Aorta (tissue), 5 donors: ENCODE results near the gene CDON. TPM values are rescaled to one million over a fixed set of nuclear protein-coding genes. Genes with fewer than 3 reads are reported as not detected.

Experiments used
- ATAC-seq: fragments of 200-7000 bp; cut with Tn5 transposase; one replicate; pipeline ENCODE4 v1.9.1; 2022; ENCODE audit warnings: moderate library complexity; ENCODE audit not compliant: low FRiP score
- DNase-seq, 2 donors: peaks; one replicate each; pipeline ENCODE4 v3.0.0-alpha.2; 2020
- H3K27ac ChIP-seq, 2 donors: one replicate each; pipeline ENCODE4 v1.5.1; 2013; ENCODE audit warnings: low read length in 2 of 2, mild to moderate bottlenecking in 2 of 2, moderate library complexity in 2 of 2, control low read depth in 1 of 2, inconsistent platforms in 1 of 2, low read depth in 1 of 2
- H3K27me3 ChIP-seq, 2 donors: one replicate each; pipeline ENCODE4 v1.6.1; 2013; ENCODE audit warnings: control low read depth in 1 of 2, low read length in 1 of 2, mild to moderate bottlenecking in 1 of 2, moderate library complexity in 1 of 2; ENCODE audit not compliant: insufficient read depth in 2 of 2, control insufficient read depth in 1 of 2
- H3K36me3 ChIP-seq, 2 donors: one replicate each; pipeline ENCODE4 v1.6.1; 2013; ENCODE audit warnings: control low read depth in 1 of 2, low read length in 1 of 2, mild to moderate bottlenecking in 1 of 2; ENCODE audit not compliant: insufficient read depth in 2 of 2, control insufficient read depth in 1 of 2
- H3K4me1 ChIP-seq, 2 donors: one replicate each; pipeline ENCODE4 v1.6.1; 2013; ENCODE audit warnings: low read length in 2 of 2, control low read depth in 1 of 2, mild to moderate bottlenecking in 1 of 2, moderate library complexity in 1 of 2; ENCODE audit not compliant: insufficient read depth in 2 of 2, control insufficient read depth in 1 of 2
- H3K4me3 ChIP-seq, 2 donors: one replicate each; pipeline ENCODE4 v1.5.1; 2013; ENCODE audit warnings: low read length in 2 of 2, control low read depth in 1 of 2, mild to moderate bottlenecking in 1 of 2
- H3K9me3 ChIP-seq: one replicate; pipeline ENCODE4 v1.6.1; 2013; ENCODE audit warnings: mild to moderate bottlenecking, low read length; ENCODE audit not compliant: control insufficient read depth
- WGBS, 2 donors: extraction: QIAGEN DNeasy Blood & Tissue Kit; methylation state at CpG; one replicate each; pipeline ENCODE4 v1.1.7; 2013; 5-methylcytosine and 5-hydroxymethylcytosine counted together
- intact Hi-C, 2 donors: fragments of 100-400 bp; cut with DNase I; formaldehyde crosslinking; loops; one replicate each; pipeline versions ENCODE4 v1.14.2 to v1.15.0; 2022
- polyA plus RNA-seq, 2 donors: library from polyadenylated mRNA; stranded (reverse); fragments of 200-250 nt; gene quantifications; one replicate each; pipeline ENCODE4 v1.2.3, GENCODE V29; 2013
- total RNA-seq, 2 donors: library from RNA; stranded (reverse); fragmentation: NEBNext Ultra II Directional; extraction: Animal tissue kit (Norgen Biotek cat#: 25700); gene quantifications; one replicate each; pipeline ENCODE4 v1.2.1, GENCODE V29; 2021
- donor health status: healthy with polysubstance abuse.
- donor health status: Bipolar disorder and iron deficiency.
- donor health status: DM: no; HTN: no; CAD: no.
- donor health status: DM: no; HTN: no; CAD: no.
- donor health status: DM: yes; HTN: yes; CAD: no.

The CDON gene
- total and polyA plus RNA-seq, 4 donors, result 0.49 to 50.3 (median 4.5) TPM

GRCh38 chr11:126058105-126058874, 4.4 kb downstream of the CDON start:
- no peak overlapping the region for H3K27ac ChIP-seq
- intact Hi-C loops, result no loop called here
- 90 to 92% methylated on average over 6 of the region's 6 CpGs for WGBS, 2 donors
- peaks cover 2 to 3% of the 10 kb centered on the region in 2 donors for H3K4me1 ChIP-seq
- H3K27me3 ChIP-seq, result no peaks in the 10 kb centered on the region
- H3K4me3 ChIP-seq, result no peak overlapping the region
- no peaks in the 10 kb centered on the region for H3K36me3 ChIP-seq
- ATAC-seq (no peak), DNase-seq (no peak)
- no peaks in the 10 kb centered on the region for H3K9me3 ChIP-seq

- H3K9me3 ChIP-seq, result no peaks in the 10 kb centered on the region
- ATAC-seq (no peak), DNase-seq (no peak)
- H3K4me1 ChIP-seq, result no peaks in the 10 kb centered on the region
- H3K36me3 ChIP-seq, result no peaks in the 10 kb centered on the region
- H3K27ac ChIP-seq, result no peak overlapping the region
- H3K4me3 ChIP-seq, result no peak overlapping the region
- H3K27me3 ChIP-seq, result no peaks in the 10 kb centered on the region
- WGBS, 2 donors, result 96 to 97% methylated on average over 5 of the region's 5 CpGs
- intact Hi-C loops, result no loop called here
Observed at GRCh38 chr11:126054882-126055281, 7.8 kb downstream of the CDON start.

- intact Hi-C loops, result no loop called here
- Histone ChIP-seq H3K9me3 (no peaks in the 10 kb centered on the region), H3K4me1 (no peaks in the 10 kb centered on the region), H3K27ac (no peak overlapping the region), H3K27me3 (no peaks in the 10 kb centered on the region), H3K36me3 (no peaks in the 10 kb centered on the region), H3K4me3 (no peak overlapping the region)
- ATAC-seq (no peak), DNase-seq (no peak)
- 81 to 82% methylated on average over 5 of the region's 5 CpGs for WGBS, 2 donors
Observed at GRCh38 chr11:126054408-126054807, 8.3 kb downstream of the CDON start.

GRCh38 chr11:126053415-126054286, 9.0 kb downstream of the CDON start:
- Histone ChIP-seq H3K36me3 (no peaks in the 10 kb centered on the region), H3K27me3 (no peaks in the 10 kb centered on the region), H3K4me3 (no peak overlapping the region), H3K27ac (no peak overlapping the region), H3K4me1 (no peaks in the 10 kb centered on the region), H3K9me3 (no peaks in the 10 kb centered on the region)
- ATAC-seq, result no peak
- no peak for DNase-seq
- intact Hi-C loops, result no loop called here
- 31 to 44% methylated on average over 7 of the region's 7 CpGs for WGBS, 2 donors

GRCh38 chr11:126051117-126051516, 11.5 kb downstream of the CDON start:
- H3K27ac ChIP-seq, result no peak overlapping the region
- intact Hi-C loops, result no loop called here

GRCh38 chr11:126049159-126049558, 13.5 kb downstream of the CDON start:
- 69 to 72% methylated on average over 1 of the region's 1 CpG for WGBS, 2 donors
- no peaks in the 10 kb centered on the region for H3K4me1 ChIP-seq
- no peak overlapping the region for H3K4me3 ChIP-seq
- intact Hi-C loops, result no loop called here
- DNase-seq, result no peak
- no peak for ATAC-seq
- no peaks in the 10 kb centered on the region for H3K36me3 ChIP-seq
- no peak overlapping the region for H3K27ac ChIP-seq
- H3K9me3 ChIP-seq, result no peaks in the 10 kb centered on the region
- H3K27me3 ChIP-seq, result no peaks in the 10 kb centered on the region

More at GRCh38 chr11:126051117-126051516, 11.5 kb downstream of the CDON start:
- Histone ChIP-seq H3K4me1 (no peaks in the 10 kb centered on the region), H3K9me3 (no peaks in the 10 kb centered on the region), H3K27me3 (no peaks in the 10 kb centered on the region), H3K36me3 (no peaks in the 10 kb centered on the region), H3K4me3 (no peak overlapping the region)
- ATAC-seq, result no peak
- 74 to 76% methylated on average over 3 of the region's 3 CpGs for WGBS, 2 donors
- no peak for DNase-seq

- DNase-seq (no peak), ATAC-seq (peak; percentile 48)
- H3K36me3 ChIP-seq, result no peaks in the 10 kb centered on the region
- H3K4me1 ChIP-seq, result no peaks in the 10 kb centered on the region
- H3K27me3 ChIP-seq, result no peaks in the 10 kb centered on the region
- H3K4me3 ChIP-seq, result no peak overlapping the region
- H3K9me3 ChIP-seq, result no peaks in the 10 kb centered on the region
- intact Hi-C loops, result no loop called here
- WGBS, 2 donors, result 41 to 61% methylated on average over 5 of the region's 5 CpGs
- H3K27ac ChIP-seq, result no peak overlapping the region
Observed at GRCh38 chr11:126048197-126048596, 14.5 kb downstream of the CDON start.

- Histone ChIP-seq H3K36me3 (no peaks in the 10 kb centered on the region), H3K4me3 (no peak overlapping the region), H3K4me1 (no peaks in the 10 kb centered on the region), H3K27ac (no peak overlapping the region), H3K9me3 (no peaks in the 10 kb centered on the region), H3K27me3 (no peaks in the 10 kb centered on the region)
- DNase-seq, result no peak
- no peak for ATAC-seq
- intact Hi-C loops, result no loop called here
- 87 to 93% methylated on average over 5 of the region's 5 CpGs for WGBS, 2 donors
Observed at GRCh38 chr11:126046570-126047195, 16.0 kb downstream of the CDON start.
